GM19193 (cell line): ENCODE data around the gene CUBN.

Experiments used
- POLR2A ChIP-seq: IDR thresholded peaks from 4 replicates; pipeline ENCODE4 v1.6.1; 2011; ENCODE audit not compliant: insufficient read depth, insufficient read length; ENCODE audit errors: extremely low read depth

CUBN gene

DNA sequence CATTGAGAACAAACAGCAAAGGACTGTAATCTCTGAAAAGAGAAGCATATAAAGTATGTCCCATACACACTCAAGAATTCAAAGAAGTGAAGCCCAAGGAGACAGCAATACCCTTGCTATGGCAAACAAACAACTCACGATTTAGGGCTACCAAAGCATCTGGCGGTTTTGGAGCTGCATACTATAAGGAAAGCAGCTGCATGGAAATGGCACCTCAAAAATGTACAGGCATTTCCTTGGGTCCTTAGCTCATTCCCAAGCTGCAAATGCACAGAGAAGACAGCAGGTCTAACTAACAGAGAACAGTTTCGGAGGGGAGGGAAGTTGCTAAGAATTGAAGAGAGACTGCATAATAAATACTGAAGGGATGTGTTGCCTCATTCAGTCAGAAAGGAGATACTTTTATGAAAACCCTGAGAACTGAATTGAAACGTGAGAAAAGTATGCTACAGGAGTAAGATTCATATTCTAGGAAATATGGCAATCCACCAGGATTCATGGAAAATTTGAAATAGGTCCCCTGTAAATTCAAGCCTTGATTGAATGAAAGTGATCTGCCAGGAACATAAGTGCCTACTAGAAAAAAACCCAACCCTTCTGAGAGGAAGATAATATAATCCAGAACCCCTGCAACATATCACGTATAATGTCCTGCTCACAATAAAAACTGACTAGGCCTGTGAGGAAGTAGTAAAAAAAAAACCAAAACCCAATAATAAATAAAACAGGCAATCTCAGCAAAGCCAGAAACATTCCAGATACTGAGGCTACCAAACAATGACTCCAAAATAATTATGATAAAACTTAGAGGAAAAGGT, 36.4 kb downstream of the CUBN start:
- TF ChIP-seq POLR2A: no peak

DNA sequence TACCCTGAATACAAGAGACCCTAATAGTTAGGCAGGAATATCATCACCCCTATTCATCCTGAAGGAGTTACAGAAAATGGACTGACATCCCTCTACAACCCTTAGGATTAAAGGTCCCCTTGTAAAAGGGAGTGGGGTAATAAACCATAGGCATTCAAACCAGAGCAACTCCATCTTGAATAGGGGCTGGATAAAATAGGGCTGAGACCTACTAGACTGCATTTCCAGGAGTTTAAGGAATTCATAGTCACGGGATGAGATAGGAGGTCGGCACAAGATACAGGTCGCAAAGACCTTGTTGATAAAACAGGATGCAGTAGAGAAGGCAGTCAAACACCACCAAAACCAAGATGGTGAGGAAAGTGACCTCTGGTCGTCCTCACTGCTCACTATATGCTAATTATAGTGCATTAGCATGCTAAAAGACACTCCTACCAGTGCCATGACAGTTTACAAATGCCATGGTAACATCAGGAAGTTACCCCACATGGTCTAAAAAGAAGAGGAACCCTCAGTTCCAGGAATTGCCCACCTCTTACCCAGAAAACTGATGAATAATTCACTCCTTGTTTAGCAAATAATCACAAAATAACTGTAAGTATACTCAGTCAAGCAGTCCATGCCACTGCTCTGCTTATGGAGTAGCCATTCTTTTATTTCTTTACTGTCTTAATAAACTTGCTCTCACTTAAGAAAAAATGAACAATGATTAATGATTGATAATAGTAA, 37.2 kb downstream of the CUBN start:
- no peak for TF ChIP-seq POLR2A

DNA sequence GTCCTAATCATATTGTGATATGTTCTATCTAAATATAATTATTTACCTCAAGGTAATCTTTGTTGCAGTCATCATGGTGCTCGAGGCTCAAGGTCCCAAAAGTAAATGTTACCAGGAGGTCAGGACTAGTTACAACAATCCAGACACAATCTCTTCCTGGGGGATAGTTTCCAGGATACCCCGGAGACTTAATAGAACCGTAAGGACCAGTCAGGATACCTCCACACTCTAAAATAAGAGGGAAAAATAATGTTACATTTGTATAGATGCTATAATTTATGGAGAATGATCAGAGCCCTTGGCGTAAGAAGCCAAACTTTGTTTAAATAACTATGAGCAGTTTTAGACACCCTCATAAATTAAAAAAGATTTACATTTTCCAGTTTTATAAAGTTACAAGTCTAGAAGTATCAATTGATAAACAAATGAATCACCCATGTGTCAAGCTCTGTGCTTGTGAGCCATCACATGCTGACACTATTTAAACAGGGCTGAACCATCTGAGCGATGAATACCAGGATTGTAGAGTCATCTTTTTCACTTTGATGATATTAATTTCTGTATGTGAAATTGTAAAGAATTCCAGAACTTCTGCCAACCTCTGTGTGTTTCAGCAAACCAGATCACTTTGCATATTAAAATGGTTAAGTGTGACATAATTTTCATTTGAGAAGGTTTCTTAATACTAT, 41.3 kb downstream of the CUBN start:
- no peak for TF ChIP-seq POLR2A

DNA sequence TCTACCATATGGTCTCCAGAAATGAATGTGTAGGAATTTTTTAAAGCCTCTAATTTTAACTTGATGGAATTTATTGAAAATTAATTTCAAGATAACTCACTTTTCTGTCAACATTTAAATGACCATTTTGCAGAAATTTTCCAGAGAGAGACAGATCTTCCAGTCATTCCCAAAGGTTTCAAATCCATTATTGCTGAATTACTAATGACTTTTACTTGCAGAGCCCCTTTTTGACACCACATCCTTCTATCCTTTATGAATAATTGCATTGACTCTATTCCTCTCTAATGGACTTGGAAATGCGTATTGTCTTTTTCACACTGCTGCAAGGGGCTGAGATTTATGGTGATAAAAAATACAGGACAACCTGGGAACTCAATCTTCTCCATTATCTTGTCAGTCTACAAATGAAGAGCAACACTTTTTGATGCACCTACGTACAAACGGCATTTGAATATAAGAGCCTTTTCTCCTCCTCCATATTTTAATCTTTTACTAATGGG, 42.7 kb downstream of the CUBN start:
- TF ChIP-seq POLR2A: no peak

DNA sequence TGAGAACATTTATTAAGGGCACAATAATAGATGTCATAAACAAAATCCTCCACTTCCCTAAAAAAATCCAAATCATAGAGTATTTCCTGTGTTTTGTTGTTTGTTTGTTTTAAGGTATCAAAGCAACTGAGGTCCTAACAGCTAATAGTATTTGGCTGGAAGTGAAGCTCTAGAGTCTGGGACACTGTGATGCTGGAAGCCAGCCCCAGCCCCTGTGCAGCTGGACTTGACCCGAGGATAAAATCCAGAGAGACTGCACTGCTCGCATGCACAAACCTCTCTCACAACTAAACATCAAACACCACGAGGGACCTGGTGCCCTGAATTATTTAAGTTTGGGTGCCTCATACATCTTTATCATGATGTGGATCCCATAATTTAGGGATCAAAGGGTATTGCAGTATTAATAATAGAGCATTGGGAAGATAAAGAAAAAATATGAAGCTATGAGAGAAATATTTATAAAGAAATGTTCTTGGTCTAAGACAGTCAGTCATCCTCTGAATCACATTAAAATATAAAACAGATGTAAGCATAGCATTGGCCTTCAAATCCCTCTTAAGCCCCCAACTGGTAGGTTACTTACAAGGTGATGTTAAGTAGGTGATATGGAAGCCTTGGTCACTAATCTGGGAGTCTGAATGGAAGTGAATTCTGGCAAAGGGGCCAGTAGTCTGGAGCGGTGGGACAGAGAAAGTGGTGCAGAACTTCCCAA, 44.4 kb downstream of the CUBN start:
- no peak for TF ChIP-seq POLR2A

DNA sequence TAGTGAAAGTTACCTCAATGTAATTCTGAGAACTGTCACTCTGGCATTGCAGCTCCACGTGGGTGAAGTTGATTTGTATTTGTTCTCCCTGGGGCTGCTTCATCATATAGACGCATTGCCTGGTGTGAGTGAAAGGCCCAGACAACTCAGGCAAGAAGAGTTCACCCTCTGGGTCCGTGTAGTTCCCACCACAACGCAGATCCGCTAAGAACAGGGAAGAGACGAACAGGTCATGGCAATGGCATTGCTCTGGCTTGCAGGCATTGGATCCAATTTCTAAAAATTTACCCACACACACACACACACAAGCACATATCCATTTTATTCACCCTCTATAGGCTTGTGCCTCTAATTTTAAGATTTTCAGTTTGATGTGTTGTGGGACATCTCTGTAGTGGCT, 45.4 kb downstream of the CUBN start:
- no peak for TF ChIP-seq POLR2A

DNA sequence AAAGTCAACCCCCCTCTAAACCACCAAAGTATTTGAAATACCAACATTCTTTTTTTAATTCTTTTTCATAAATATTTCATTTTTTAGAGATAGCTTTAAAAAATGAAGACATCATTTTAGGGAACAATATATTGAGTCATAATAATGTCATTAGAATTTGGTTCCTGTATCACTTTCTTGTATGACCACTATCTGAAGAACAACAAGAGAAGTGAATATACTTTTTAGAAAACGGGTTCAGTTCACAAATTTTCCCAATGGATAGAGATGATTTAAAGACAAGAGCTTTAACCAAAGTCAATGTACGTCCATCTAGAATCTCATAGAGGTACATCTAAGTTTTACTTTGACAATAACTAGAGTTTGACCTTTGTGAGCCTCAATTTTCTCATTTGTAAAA, 48.2 kb downstream of the CUBN start:
- TF ChIP-seq POLR2A: no peak

DNA sequence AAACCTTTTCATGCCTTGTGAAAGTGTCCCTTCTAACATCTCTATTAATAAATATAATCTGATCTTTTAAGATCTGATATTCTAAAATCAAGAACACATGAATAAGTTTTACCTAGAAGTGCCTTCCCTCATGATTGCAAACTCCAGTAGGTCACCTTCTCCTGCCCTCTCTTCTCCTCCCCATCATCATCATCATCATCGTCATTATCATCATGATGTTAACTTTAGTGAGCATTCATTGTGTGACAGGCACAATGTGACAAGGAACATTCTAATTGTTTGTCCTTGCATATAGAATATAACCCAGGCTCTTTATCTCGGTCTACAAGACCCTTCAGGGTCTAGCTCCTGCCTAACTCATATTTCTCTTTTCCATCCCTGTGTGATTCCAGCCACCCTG, 51.7 kb downstream of the CUBN start:
- no peak for TF ChIP-seq POLR2A

DNA sequence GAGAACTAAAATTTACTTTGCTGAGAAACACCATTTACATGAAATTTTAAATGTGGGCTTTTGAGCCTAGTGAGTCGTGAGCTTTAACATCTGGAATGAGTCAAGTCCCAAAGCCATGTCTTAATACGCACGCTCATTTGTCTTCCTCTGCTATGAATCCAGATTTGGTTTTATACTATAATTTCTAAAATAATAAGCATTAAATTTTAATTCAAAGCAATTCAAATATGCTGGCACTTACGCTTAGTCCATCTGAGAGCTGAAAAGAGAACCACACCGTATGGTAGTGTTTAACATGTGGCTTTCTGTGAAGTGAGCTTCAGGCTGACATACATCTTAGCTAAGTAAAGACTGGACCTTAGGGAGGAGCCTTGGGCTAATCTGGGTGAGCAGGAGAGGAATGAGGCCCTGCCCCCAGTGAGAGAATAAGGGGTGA, 52.2 kb downstream of the CUBN start:
- no peak for TF ChIP-seq POLR2A

DNA sequence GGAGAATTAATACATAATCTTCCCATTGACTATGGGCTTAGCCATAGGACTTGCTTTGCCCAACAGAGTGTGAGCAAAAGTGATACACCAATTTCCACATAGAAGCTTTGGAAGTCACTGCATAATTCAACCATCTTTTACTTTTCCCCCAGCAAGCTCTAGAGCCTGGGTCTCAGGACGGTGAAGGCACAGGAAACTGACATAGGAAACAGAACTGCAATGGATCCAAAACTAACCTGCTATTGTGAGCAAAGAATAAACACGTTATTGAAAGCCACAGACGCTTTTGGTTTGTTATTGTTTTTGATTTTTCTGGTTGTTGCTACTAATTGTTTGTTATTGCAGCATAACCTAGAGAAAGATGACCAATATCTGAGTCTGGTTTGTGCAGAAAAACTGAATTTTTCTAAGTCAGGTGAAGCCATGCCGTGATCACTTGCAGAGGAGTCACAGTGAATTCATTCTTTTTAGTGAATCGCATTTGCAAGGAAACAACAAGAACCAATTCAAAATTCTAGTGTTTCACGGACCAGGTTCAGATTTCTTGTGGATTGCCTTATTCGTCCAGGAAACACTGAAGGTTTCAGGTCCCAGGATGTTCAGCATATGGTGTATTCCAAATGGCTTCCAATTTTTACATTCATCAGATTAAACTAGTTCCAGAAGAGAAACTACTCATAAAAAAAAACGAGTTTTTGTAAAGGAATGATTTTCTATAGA, 52.8 kb downstream of the CUBN start:
- TF ChIP-seq POLR2A: no peak

DNA sequence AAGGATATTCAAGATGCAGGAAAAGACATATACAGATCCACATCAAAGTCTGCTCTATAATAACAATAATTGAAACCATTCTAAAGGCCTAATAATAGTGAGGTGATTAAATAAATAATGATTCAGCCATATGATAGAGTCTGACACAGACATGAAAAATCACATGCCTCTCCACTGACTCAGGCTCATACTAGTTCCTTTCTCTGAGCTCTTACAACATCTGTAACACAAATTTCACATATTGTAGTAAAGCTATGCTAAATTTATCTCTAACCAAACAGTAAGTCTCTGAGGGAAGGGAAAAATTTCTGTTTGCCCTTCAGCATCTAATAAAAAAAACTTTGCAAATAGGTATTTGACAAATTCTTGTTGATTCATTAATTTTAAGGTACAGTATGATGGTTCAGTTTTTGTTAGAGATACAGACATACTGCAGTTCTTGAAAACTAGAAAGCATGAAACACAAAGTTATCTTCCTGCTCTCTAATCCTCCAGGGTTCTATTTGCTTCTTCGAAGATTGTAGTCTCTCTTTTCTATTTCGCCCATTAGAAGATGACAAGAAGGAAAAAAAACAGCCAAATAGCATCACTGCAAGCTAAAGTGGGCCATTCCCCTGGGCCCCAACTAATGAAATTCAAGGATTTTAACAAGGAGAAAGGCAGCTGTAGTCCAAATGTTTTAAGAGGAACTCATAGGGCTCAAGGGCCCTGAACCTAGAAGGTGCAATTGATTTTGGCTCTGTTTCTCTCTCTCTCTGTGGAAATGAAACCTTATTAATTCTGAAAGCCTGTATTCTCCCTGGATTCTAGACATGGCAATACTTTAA, 53.9 kb downstream of the CUBN start:
- no peak for TF ChIP-seq POLR2A

DNA sequence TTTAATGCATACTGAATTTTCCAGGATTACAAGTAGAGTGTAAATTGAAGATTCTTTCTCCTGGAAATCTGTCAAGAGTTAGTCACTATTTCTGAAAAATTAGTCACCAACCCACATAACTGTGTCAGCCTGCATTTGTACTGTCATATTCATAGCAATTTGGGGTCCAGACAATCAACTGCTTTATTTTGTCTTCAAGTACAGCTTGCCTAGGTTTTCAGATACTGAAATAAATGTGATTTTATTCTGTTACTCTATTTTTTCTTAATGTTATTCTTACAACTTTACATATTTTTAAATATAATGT, 55.1 kb downstream of the CUBN start:
- no peak for TF ChIP-seq POLR2A

DNA sequence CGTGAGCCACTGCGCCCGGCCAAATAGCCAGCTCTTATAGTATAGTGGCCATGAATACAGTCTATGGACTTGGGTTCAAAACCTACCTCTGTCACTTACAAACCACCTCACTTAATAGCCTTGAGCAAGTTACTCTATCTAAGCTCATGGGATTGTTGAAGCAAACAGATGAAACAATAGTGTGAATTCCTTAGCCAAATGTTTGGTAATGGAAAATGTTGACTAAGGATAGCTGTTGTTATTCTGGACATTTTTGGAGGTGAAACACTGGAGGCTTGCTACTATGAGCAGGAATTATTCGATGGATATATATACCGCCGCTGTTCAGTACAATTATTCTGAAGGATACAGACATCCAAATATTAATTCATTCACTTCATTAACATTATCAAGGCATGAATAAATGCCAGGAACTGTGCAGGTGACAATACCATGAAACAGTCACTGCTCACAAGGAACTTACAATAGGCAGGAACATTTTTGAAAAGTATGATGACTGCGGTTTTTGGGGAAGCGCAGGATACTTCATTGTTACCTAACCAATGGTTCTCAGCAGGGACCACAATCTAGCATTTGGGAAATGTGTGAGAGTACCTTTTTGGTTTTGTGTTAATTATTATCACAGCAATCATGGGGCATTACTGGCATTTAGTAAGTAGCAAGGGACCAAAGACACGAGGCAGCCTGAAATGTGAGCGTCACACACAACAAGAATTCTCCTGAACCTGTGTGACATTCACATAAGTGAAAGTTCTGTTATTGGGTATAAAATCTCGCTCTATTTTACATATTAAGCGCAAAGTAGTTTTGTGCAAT, 55.7 kb downstream of the CUBN start:
- no peak for TF ChIP-seq POLR2A
